Progenitor cell of endocrine pancreas (in vitro differentiated cells): ENCODE results near the gene DTWD2. TPM values are rescaled to one million over a fixed set of nuclear protein-coding genes. Genes with fewer than 3 reads are reported as not detected.
A peak's percentile ranks its signal among the peaks of the same experiment; 100 is the strongest.
"Not testable (repeated sequence)": the region's sequence is repeated elsewhere in the genome, so short reads cannot be mapped to it uniquely, and the experiment has no call there.

ENCODE experiments used
- DNase-seq: peaks from one replicate; pipeline ENCODE4 v3.0.0; 2021; ENCODE audit warnings: low spot score; ENCODE audit not compliant: unreplicated experiment
- H3K27ac Mint-ChIP-seq: 2 replicates; pipeline ENCODE4 v1.8.0; 2021; ENCODE audit warnings: mild to moderate bottlenecking, moderate library complexity, mixed read lengths
- H3K27me3 Mint-ChIP-seq: 2 replicates; pipeline ENCODE4 v1.8.0; 2021; ENCODE audit warnings: mixed read lengths
- H3K36me3 Mint-ChIP-seq: 2 replicates; pipeline ENCODE4 v1.8.0; 2022; ENCODE audit warnings: mixed read lengths; ENCODE audit not compliant: insufficient read depth
- H3K4me1 Mint-ChIP-seq: 2 replicates; pipeline ENCODE4 v1.8.0; 2021; ENCODE audit warnings: low read depth, mixed read lengths
- H3K4me3 Mint-ChIP-seq: 2 replicates; pipeline ENCODE4 v1.8.0; 2021; ENCODE audit warnings: low read depth, mild to moderate bottlenecking, moderate library complexity, mixed read lengths
- H3K9me3 Mint-ChIP-seq: 2 replicates; pipeline ENCODE4 v1.8.0; 2021; ENCODE audit warnings: low read depth, mixed read lengths
- CTCF ChIP-seq: fragments of 200-600 bp; sonication (generic); IDR thresholded peaks from one replicate; pipeline ENCODE4 v1.5.0; 2021; ENCODE audit warnings: antibody characterized with exemption, mild to moderate bottlenecking; ENCODE audit not compliant: unreplicated experiment
- total RNA-seq: library from RNA; stranded (reverse); gene quantifications from 2 replicates; pipeline ENCODE4 v1.2.1, GENCODE V29; 2021

The DTWD2 gene
- total RNA-seq, 1 donor from 2014 or later = 7.7 TPM

- H3K4me3 Mint-ChIP-seq = no peak overlapping the region
- H3K9me3 Mint-ChIP-seq = peaks cover 38% of the 10 kb centered on the region
- H3K4me1 Mint-ChIP-seq = no peaks in the 10 kb centered on the region
- peaks cover 18% of the 10 kb centered on the region for H3K36me3 Mint-ChIP-seq
- no peak overlapping the region for H3K27ac Mint-ChIP-seq
- no peaks in the 10 kb centered on the region for H3K27me3 Mint-ChIP-seq
- DNase-seq = no peak
- TF ChIP-seq CTCF = no peak
These were observed 7.8 kb upstream of the DTWD2 start for GRCh38 chr5:118996098-118996497.

GRCh38 chr5:118994595-118994994, 6.2 kb upstream of the DTWD2 start:
- H3K9me3 Mint-ChIP-seq = peaks cover 26% of the 10 kb centered on the region
- no peak overlapping the region for H3K27ac Mint-ChIP-seq
- no peak for TF ChIP-seq CTCF
- H3K27me3 Mint-ChIP-seq = no peaks in the 10 kb centered on the region
- H3K4me1 Mint-ChIP-seq = peaks cover 6% of the 10 kb centered on the region
- no peak overlapping the region for H3K4me3 Mint-ChIP-seq
- no peak for DNase-seq
- peaks cover 13% of the 10 kb centered on the region for H3K36me3 Mint-ChIP-seq

GRCh38 chr5:118993118-118993517, 4.8 kb upstream of the DTWD2 start:
- H3K9me3 Mint-ChIP-seq = peaks cover 26% of the 10 kb centered on the region
- H3K4me1 Mint-ChIP-seq, H3K27ac Mint-ChIP-seq, DNase-seq, H3K4me3 Mint-ChIP-seq, H3K27me3 Mint-ChIP-seq, H3K36me3 Mint-ChIP-seq: not testable (repeated sequence)

- peaks cover 22% of the 10 kb centered on the region for H3K9me3 Mint-ChIP-seq
- H3K27me3 Mint-ChIP-seq, DNase-seq, H3K27ac Mint-ChIP-seq, H3K36me3 Mint-ChIP-seq, H3K4me3 Mint-ChIP-seq: not testable (repeated sequence)
- peaks cover 14% of the 10 kb centered on the region for H3K4me1 Mint-ChIP-seq
These were observed 3.7 kb upstream of the DTWD2 start for GRCh38 chr5:118992055-118992454.

- H3K4me1 Mint-ChIP-seq = peaks cover 18% of the 10 kb centered on the region
- H3K27ac Mint-ChIP-seq = peak overlapping the region; percentile 63
- no peak for DNase-seq
- TF ChIP-seq CTCF = no peak
- no peaks in the 10 kb centered on the region for H3K27me3 Mint-ChIP-seq
- H3K9me3 Mint-ChIP-seq = peaks cover 12% of the 10 kb centered on the region
- H3K36me3 Mint-ChIP-seq = peaks cover 6% of the 10 kb centered on the region
- no peak overlapping the region for H3K4me3 Mint-ChIP-seq
These were observed 2.2 kb upstream of the DTWD2 start for GRCh38 chr5:118990582-118990981.

GRCh38 chr5:118989816-118990215, 1.5 kb upstream of the DTWD2 start:
- peak overlapping the region; percentile 63 for H3K27ac Mint-ChIP-seq
- H3K9me3 Mint-ChIP-seq = peaks cover 5% of the 10 kb centered on the region
- H3K4me3 Mint-ChIP-seq = peak overlapping the region; percentile 17
- H3K4me1 Mint-ChIP-seq = peaks cover 18% of the 10 kb centered on the region
- peaks cover 2% of the 10 kb centered on the region for H3K36me3 Mint-ChIP-seq
- H3K27me3 Mint-ChIP-seq = no peaks in the 10 kb centered on the region
- TF ChIP-seq CTCF = no peak
- no peak for DNase-seq
